Activated CD8-positive, alpha-beta memory T cell treated with anti-CD3 and anti-CD28 coated beads for 4 hours (primary cell): ENCODE results near the gene PROC.

Experiments used
- DNase-seq, 2 donors: peaks; one replicate each; pipeline ENCODE4 v3.0.0-alpha.2; 2020; ENCODE audit warnings: low read depth in 2 of 2

Gene PROC

DNA sequence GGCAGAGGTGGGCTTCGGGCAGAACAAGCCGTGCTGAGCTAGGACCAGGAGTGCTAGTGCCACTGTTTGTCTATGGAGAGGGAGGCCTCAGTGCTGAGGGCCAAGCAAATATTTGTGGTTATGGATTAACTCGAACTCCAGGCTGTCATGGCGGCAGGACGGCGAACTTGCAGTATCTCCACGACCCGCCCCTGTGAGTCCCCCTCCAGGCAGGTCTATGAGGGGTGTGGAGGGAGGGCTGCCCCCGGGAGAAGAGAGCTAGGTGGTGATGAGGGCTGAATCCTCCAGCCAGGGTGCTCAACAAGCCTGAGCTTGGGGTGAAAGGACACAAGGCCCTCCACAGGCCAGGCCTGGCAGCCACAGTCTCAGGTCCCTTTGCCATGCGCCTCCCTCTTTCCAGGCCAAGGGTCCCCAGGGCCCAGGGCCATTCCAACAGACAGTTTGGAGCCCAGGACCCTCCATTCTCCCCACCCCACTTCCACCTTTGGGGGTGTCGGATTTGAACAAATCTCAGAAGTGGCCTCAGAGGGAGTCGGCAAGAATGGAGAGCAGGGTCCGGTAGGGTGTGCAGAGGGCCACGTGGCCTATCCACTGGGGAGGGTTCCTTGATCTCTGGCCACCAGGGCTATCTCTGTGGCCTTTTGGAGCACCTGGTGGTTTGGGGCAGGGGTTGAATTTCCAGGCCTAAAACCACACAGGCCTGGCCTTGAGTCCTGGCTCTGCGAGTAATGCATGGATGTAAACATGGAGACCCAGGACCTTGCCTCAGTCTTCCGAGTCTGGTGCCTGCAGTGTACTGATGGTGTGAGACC lies at the start of gene PROC:
TSS of gene PROC (plus strand) at position 128 of the 812 bp plus-strand sequence. CDS start 1,516 bp downstream, outside the sequence.
- no peak for DNase-seq

DNA sequence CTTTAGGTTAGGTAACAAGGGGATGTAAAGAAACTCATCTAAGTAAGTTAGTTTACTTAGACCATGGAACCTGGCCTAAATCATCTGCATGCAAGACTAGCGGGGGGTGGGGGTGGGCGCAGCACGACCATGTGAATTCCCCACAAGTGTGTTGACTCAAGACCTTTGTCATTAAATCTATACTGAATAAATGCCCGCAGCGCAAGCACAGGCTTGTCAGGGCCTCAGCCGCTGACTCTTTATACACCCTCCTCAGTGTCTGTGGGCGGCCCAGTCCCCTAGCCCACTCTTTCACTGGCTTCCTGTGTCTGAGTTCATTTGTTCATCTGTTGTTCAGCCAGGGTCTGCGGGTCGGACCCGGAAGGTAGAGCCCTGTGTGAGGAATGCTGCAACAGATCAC lies 48.2 kb upstream of the PROC start:
- DNase-seq, result no peak

DNA sequence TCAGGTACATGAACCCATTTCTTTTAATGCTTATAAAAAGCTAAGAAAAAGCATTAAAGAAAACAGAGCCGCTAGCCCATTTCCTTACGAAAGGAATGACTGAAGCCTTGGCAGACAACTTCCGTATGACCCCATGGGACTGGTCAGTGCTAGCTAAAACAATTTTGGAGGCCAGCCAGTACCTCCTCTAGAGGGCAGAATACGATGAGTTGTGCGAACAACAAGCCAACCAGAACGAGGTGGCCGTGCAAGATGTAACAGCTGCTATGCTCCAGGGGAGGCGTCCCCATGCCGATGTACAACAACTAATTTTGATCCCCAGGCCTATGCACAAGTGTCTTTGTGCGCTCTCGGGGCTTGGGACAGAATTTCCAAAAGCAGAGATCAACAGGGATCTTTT lies 47.2 kb upstream of the PROC start:
- DNase-seq, result no peak

DNA sequence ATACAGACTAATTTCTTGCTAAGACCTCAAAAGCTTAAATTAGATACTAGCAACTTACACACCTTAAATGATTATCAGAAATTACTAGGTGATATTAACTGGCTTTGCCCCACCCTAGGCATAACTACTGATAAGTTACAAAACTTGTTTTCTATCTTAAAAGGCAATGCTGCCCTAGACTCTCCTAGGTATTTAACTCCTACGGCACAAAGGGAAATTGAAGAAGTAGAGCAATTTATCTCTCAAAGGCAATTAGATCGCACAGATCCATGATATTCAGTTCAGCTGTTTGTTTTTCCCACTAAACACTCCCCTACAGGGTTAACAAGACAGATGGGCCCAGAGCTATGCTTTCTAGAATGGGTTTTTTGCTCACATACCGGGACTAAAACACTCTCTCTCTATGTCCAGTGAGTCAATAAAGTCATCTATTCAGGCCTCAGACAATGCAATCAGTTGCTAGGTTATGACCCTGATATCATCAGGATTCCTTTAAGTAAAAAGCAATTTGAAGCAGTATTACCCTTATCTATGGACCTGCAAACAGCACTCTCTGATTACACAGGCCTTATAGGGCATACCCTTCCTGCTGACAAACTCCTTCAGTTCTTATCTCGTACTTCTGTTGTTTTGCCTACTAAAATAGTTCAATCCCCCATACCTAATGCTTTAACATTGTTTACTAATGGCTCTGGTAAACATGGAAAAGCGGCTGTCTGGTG lies 44.7 kb upstream of the PROC start:
- no peak for DNase-seq

DNA sequence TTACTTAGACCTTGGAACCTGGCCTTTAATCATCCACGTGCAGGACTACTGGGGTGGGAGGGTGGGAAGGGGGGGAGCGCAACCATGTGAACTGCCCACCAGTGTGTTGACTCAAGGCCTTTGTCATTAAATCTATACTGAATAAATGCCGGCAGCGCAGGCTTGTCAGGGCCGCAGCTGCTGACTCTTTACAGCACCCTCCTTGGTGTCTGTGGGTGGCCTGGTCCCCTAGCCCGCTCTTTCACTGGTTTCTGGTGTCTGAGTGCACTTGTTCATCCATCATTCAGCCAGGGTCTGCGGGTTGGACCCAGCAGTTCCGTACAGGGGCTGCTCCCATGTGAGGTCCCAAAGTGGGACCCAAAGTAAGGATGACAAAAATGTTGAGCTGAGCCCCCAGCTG lies 42.0 kb upstream of the PROC start:
- no peak for DNase-seq

DNA sequence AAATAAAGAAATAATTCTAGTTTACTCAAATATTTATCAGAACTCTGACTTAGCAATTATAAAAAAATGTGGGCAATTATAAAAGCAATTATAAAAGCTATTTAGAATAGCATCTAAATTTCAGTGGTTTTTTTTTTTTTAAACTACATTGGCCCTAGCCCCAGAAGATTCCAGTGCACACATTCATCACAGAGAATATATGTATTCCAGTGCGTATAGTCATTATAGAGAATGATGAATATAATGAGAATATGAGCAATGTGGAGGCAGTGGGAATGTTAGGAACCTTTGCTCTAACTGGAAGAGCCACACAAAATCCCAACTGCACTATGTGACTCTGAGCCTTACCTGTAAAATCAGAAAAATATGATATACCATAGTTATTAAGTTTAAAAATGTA lies 41.0 kb upstream of the PROC start:
- no peak for DNase-seq

DNA sequence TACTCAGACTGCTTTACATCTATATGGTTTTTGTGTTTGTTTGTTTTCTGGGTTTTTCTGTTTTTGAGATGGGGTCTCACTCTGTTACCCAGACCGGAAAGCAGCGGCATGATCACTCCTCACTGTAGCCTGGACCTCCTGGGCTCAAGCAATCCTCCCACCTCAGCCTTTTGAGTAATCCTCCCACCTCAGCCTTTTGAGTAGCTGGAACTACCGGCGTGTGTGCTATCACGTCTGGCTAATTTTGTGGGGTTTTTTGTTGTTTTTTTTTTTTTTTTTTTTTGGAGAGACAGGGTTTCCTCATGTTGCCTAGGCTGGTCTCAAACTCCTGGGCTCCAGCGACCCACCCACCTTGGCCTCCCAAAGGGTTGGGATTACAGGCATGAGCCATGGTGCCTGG lies 39.5 kb upstream of the PROC start:
- DNase-seq, result no peak

DNA sequence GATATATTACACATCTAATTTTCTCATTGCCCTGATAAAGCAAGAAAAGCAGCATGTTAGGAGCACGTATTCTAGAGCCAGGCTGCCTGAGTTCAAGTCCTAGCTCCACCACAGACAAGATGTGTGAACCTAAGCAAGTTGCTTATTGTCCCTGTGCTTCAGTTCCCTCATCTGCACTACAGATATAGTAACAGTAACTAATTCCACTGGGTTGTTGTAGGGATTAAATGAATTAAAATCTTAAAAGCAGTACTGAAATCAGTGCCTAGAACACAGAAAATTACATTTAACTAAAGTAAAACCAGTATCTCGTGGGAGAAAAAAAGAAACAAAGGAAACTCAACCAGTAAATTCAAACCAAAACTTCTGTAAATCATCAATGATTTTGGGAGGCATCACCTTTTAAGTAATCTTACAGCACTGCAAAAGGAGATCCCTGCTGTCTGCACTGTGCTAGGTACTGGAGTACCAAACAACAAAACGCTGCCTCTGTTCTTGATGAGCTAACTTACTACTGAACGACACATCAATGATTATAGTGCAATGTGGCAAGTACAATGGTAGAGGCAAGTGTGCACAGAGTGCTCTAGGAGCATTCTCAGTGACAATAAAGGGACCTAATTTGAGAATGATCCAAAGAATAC lies 38.4 kb upstream of the PROC start:
- no peak for DNase-seq

DNA sequence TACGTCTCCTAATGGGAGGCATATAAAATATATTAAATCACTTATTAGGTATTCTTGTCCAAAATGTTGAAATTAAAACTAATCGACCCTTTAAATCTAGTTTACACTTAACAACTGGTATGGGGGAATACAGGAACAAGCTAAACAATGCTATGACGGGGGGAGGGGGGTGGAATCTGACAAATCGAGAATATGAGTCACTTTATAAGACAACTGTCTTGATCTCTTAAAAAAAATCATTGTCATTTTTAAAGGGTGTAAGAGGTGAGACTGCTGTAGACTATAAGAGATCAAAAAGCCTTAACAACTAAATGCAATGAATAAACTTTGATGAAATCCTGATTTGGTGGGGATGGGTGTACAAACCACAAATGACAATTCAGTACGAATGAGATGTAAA lies 36.5 kb upstream of the PROC start:
- no peak for DNase-seq

DNA sequence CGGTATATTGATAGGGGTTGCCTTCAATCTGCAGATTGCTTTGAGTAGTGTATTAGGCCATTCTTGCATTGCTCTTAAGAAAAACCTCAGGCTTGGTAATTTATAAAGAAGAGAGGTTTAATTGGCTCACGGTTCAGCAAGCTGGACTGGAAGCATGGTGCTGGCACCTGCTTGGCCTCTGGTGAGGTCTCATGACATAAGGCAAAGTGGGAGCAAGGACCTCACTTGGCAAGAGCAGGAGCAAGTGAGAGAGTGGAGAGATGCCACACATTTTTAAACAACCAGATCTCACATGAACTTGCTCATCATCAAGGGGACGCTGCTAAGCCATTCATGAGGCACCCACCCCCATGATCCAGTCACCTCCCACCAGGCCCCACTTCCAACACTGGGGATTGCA lies 35.4 kb upstream of the PROC start:
- no peak for DNase-seq

DNA sequence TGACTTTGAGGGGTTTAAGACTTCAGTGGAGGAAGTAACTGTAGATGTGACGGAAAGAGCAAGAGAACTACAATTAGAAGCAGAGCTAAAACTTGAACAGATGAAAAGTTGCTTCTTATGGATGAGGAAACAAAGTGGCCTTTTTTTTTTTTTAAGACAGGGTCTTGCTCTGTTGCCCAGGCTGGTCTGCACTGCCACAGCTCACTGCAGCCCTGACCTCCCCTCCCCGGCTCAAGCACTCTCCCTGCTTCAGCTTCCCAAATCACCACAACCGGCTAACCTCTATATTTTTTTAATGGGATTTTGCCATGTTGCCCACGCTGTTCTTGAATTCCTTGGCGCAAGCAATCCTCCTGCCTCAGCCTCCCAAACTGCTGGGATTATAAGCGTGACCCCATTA lies 33.7 kb upstream of the PROC start:
- DNase-seq, result no peak

DNA sequence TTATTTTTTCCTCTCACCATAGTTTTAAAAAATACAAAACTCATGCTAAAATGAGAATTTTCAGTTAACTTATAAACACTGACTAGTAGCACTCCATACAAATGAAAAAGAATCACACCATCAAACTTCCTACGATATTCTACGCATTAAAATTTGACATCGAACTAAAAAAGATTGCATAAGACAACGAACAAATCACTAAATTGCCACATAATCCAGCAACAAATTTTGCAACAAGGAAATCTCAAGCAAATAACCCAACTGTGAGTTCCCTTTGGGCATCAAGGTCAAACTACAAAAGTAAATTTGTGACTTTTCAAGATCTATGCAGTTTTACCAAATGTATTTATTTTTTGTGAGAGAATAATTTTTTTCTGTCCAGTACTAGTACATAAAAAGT lies 32.0 kb upstream of the PROC start:
- no peak for DNase-seq

DNA sequence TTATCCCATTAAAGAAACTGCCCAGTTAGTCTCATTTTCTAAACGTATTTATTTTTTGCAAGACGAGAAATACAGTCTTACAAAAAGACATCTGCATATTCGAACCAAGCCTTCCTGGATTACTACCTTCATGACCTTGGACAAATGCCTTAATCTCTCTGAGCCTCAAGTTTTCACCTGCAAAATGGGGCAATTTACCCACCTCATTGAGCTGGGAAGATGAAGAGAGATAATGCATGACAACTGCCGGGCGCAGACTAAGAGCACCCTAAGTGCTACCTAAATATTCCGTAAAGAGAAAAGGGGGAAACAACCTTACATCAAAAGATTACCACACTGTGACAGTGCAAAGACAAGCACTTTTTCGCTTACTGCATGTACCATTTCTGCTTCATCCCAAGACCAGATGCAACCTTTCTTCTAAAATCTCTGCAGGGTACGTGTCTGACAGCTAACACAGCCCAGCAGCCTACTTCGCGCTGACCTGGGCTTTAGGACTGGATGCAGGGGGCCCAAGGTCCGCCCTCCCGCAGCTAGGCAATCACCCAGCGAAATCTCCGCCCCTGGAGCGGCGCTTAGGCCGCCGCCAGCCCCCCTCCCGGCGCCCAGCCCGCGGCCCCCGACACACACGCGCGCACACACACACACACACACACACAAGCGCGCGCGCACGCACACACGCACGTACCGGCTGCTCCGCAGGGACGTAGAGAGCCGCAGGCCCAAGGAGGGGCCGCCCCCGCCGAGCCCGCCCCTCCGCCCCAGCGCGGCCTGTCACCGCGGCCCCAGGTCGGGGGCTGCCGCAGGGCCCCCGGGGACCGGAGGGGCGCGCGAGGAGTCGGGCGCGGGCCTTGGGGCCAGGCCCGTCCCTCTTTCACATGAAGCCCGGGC lies 31.2 kb upstream of the PROC start:
- DNase-seq, result peak; percentile 42 to 61

DNA sequence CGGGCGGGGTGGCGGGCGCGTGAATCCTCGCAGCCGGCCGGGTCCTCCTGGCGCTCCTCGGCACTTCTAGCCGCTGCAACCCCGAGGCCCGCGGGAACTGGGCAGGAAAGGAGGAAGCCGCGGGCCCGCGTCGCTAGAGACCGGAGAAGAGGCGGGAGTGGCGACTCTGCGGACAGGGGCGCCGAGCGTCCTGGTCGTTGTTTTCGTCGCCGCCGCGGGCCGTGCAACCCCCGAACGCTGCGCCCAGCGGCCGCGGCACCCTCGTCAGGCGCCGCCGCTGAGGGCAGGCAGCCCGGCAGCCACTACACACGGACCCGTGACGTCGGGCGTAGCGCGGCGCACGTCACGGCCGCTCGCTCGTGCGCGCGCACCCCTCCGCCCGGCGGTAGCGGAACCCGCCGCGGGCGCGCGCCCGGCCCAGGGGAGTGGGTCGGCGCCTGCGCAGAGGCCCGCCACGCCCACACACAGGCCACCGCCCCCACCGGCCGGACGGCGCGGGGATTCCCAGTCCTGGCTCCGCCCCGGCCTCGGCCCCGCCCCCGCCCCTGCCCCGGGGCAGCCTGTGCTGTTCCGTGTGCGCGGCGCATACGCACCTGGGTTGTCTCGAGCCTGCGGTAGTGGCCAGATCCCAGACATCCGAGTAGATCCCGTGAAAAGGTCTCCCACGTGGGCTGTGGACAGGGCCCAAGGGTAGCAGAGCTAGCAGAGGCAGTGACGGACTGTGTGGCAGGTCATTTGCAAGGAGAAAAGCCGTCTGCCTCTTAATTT lies 30.4 kb upstream of the PROC start, which contains the start of gene MAP3K2:
TSS of gene MAP3K2 (minus strand) at position 321 of the 768 bp plus-strand sequence. CDS start 44,846 bp downstream, outside the sequence.
- DNase-seq, result peak; percentile 88 to 90

DNA sequence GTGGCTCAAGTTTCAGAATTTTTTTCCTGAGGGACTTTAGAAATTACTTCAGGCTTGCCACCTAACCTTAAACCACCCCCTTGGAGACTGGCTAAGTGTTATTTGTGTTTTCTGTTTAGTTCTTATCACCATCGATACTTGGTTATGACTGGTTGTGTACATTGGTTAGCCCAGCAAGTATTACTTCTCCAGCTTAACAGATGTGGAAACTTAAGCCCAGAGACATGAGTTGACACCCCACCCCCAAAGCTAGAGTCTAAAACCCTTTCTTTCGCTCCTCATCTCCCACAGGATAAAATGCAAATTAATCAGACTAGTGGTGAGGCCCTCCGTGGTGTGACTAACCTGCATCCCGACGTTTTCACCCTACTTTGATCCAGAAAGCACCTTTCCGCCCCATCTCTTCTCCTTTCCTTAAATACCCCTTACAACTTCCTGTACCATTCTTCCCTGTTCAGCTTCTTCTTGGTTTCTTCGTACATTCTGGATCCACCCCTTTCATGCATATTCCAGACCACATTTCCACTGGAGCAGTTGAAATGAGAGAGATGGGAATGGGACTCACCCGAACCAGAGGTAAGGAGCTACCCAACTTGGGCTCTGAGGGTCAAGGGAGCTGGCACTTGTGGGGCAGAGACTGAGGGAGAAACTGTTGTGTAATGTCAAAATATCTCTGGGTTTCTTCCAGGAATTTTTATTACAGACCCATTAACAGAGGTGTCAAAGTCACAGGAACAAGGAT lies 29.6 kb upstream of the PROC start:
- no peak for DNase-seq

DNA sequence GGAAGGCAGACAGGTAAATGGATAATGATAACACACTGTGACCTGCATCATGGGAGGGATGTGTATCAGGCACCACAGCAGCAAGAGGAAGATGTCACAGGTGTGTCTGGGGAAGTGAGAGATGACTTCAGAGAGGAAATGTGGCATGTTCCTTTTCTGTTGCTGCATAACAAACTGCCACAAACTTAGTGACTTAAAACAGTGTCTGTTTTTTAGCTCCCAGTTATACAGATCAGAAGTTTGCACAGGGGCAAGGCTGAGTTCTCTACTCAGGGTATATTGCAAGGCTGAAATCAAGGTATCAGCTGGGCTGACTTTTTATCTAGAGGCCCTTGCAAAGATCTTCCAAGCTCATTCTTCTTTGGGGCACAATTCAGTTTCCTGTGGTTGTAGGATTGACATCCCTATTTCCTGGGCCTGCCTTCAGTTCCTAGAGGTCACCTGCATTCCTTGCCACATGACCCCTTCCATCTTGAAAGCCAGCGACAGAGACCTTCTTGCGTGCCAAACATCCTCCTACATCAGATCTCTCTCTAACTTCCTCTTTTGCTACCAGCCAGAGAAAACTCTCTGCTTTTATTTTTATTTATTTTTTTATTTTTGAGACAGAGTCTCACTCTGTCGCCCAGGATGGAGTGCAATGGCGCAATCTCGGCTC lies 28.3 kb upstream of the PROC start:
- DNase-seq, result no peak

DNA sequence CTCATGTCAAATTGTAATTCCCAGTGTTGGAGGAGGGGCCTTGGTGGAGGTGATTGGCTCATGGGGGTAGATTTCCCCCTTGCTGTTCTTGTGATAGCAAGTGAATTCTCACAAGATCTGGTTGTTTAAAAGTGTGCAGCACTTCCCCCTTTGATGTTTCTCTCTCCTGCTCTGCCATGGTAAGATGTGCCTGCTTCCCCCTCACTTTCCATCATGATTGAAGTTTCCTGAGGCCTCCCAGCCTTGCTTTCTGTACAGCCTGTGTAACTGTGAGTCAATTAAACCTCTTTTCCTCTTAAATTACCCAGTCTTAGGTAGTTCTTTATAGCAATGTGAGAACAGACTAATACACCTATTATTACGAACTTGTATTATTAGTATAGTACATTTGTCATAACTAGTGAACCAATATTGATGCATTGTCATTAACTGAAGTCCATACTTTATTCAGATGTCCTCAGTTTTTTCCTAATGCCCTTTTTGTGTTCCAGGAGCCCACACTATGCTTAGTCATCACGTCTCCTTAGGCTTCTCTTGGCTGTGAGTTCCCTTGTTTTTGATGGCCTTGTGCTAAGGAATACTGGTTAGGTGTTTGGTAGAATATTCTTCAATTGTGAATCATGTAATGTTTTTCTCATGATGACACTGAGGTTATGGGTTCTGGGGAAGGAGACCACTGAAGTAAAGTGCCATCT lies 25.9 kb upstream of the PROC start:
- no peak for DNase-seq

DNA sequence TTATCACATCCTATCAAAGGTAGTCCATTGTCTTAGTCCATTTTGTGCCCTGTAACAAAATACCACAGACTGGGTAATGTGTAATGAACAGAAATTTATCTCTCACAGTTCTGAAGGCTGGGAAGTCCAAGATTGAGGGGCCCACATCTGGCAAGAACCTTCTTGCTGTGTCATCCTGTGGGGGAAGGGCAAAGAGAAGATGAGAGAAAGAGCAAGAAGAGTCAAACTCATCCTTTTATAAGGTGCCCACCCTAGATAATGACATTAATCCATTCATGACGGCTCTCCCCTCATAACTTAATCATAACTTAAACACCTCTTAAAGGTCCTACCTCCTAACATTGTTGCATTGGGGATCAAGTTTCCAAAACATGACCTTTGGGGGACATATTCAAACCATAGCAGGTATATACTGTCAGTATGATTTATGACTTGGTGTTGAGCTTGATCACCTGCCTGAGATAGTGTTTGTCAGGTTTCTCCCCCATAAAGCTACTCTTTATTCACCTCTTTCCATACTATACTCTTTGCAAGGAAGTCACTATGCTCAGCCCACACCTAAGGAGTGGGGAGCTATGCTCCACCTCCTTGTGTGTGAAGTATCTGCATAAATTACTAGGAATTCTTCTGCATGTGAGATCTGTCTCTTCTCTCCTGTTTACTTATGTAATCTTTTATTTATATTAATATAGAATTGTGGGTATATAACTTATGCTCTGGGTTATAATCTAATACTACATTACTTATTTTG lies 25.2 kb upstream of the PROC start:
- DNase-seq, result no peak
